ENCODE results near the gene BAD.

Gene BAD

DNA sequence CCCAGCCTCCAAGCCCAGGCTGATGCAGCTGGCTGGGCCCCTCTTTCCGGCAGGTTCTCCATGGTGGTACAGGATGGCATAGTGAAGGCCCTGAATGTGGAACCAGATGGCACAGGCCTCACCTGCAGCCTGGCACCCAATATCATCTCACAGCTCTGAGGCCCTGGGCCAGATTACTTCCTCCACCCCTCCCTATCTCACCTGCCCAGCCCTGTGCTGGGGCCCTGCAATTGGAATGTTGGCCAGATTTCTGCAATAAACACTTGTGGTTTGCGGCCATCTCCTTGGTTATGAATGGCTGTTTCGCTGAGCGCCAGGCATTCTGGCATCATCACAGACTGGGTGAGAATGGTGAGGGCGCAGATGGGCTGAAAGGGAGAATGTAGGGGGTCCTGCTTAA, 37.1 kb upstream of the BAD start:
- no peaks in the 10 kb centered on the region for H3K36me3 ChIP-seq (replicated peaks; ENCODE audit: insufficient read depth, low read length)
- no peak overlapping the region for H3K27ac ChIP-seq (ENCODE audit: low read length)
- H3K4me3 ChIP-seq (ENCODE audit: low read length) = no peak overlapping the region
- TF ChIP-seq, protein P1, sequence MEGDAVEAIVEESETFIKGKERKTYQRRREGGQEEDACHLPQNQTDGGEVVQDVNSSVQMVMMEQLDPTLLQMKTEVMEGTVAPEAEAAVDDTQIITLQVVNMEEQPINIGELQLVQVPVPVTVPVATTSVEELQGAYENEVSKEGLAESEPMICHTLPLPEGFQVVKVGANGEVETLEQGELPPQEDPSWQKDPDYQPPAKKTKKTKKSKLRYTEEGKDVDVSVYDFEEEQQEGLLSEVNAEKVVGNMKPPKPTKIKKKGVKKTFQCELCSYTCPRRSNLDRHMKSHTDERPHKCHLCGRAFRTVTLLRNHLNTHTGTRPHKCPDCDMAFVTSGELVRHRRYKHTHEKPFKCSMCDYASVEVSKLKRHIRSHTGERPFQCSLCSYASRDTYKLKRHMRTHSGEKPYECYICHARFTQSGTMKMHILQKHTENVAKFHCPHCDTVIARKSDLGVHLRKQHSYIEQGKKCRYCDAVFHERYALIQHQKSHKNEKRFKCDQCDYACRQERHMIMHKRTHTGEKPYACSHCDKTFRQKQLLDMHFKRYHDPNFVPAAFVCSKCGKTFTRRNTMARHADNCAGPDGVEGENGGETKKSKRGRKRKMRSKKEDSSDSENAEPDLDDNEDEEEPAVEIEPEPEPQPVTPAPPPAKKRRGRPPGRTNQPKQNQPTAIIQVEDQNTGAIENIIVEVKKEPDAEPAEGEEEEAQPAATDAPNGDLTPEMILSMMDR (IDR thresholded peaks at IDR 0.05; ENCODE audit: low read length) = no peak
- DNase-seq = no peak
- H4K20me1 ChIP-seq (ENCODE audit: insufficient read depth, low read length) = no peaks in the 10 kb centered on the region
- no peak overlapping the region for H3K4me2 ChIP-seq (ENCODE audit: low read depth, low read length)
- H2AFZ ChIP-seq (ENCODE audit: low read length) = no peak overlapping the region
- no peak overlapping the region for H3K9ac ChIP-seq (ENCODE audit: low read length)
- peaks cover 22% of the 10 kb centered on the region for H3F3A ChIP-seq (ENCODE audit: insufficient read depth, low read length)
- no peaks in the 10 kb centered on the region for H3K9me3 ChIP-seq (replicated peaks; ENCODE audit: insufficient read depth, low read length)
- peaks cover 12% of the 10 kb centered on the region for H3K79me2 ChIP-seq (ENCODE audit: low read length)
- no peaks in the 10 kb centered on the region for H3K27me3 ChIP-seq (replicated peaks; ENCODE audit: insufficient read depth, low read length)
- peaks cover 6% of the 10 kb centered on the region for H3K4me1 ChIP-seq (ENCODE audit: low read length)
- H3K9me2 ChIP-seq (replicated peaks; ENCODE audit: insufficient read depth, low read length) = no peaks in the 10 kb centered on the region

DNA sequence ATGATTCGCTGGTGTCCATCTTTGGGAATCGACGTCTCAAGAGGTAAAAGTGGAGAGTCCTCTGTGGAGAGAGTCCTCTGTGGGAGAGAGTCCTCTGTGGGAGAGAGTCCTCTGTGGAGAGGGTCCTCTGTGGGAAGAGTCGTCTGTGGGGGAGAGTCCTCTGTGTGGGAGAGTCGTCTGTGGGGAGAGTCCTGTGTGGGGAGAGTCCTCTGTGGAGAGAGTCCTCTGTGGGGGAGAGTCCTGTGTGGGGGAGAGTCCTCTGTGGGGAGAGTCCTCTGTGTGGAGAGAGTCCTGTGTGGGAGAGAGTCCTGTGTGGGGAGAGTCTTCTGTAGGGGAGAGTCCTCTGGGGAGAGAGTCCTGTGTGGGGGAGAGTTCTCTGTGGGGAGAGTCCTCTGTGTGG, 36.6 kb upstream of the BAD start:
- Histone ChIP-seq H2AFZ (ENCODE audit: low read length) (no peak overlapping the region), H3K4me2 (ENCODE audit: low read depth, low read length) (no peak overlapping the region), H3K9ac (ENCODE audit: low read length) (no peak overlapping the region), H3K4me1 (ENCODE audit: low read length) (peaks cover 6% of the 10 kb centered on the region), H3K9me2 (replicated peaks; ENCODE audit: insufficient read depth, low read length) (no peaks in the 10 kb centered on the region), H3K27me3 (replicated peaks; ENCODE audit: insufficient read depth, low read length) (no peaks in the 10 kb centered on the region), H3K79me2 (ENCODE audit: low read length) (peaks cover 17% of the 10 kb centered on the region), H3K36me3 (replicated peaks; ENCODE audit: insufficient read depth, low read length) (no peaks in the 10 kb centered on the region), H3K4me3 (ENCODE audit: low read length) (no peak overlapping the region), H4K20me1 (ENCODE audit: insufficient read depth, low read length) (no peaks in the 10 kb centered on the region), H3F3A (ENCODE audit: insufficient read depth, low read length) (peaks cover 27% of the 10 kb centered on the region), H3K9me3 (replicated peaks; ENCODE audit: insufficient read depth, low read length) (no peaks in the 10 kb centered on the region), H3K27ac (ENCODE audit: low read length) (no peak overlapping the region)
- DNase-seq = no peak
- TF ChIP-seq EZH2phosphoT487 (IDR thresholded peaks at IDR 0.05; ENCODE audit: low read length) (no peak), EZH2 (optimal IDR thresholded peaks at IDR 0.05; ENCODE audit: low read depth, low read length) (no peak)
- TF ChIP-seq, protein P1 (IDR thresholded peaks at IDR 0.05; ENCODE audit: low read length) = no peak

DNA sequence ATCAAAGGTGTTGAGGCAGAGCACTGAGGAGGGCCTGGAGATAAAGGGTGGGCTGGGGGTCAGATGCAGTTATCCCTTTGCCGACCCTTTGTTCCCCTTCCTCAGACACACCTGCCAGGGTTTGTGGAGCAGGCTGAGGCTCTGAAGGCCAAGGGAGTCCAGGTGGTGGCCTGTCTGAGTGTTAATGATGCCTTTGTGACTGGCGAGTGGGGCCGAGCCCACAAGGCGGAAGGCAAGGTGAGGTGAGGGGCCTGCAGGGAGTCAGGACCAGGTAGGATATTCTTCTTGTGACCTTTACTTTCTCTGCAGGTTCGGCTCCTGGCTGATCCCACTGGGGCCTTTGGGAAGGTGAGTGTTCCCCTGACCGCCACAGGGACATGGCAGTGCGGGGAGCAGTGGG, 36.1 kb upstream of the BAD start:
- no peaks in the 10 kb centered on the region for H4K20me1 ChIP-seq (ENCODE audit: insufficient read depth, low read length)
- no peak overlapping the region for H3K27ac ChIP-seq (ENCODE audit: low read length)
- no peaks in the 10 kb centered on the region for H3K9me3 ChIP-seq (replicated peaks; ENCODE audit: insufficient read depth, low read length)
- no peak overlapping the region for H3K4me3 ChIP-seq (ENCODE audit: low read length)
- H3K9ac ChIP-seq (ENCODE audit: low read length) = no peak overlapping the region
- no peak overlapping the region for H2AFZ ChIP-seq (ENCODE audit: low read length)
- H3K36me3 ChIP-seq (replicated peaks; ENCODE audit: insufficient read depth, low read length) = no peaks in the 10 kb centered on the region
- H3K79me2 ChIP-seq (ENCODE audit: low read length) = peaks cover 22% of the 10 kb centered on the region
- no peak for DNase-seq
- peaks cover 6% of the 10 kb centered on the region for H3K4me1 ChIP-seq (ENCODE audit: low read length)
- no peaks in the 10 kb centered on the region for H3K27me3 ChIP-seq (replicated peaks; ENCODE audit: insufficient read depth, low read length)
- TF ChIP-seq, protein P1 (IDR thresholded peaks at IDR 0.05; ENCODE audit: low read length) = no peak
- TF ChIP-seq EZH2 (optimal IDR thresholded peaks at IDR 0.05; ENCODE audit: low read depth, low read length) (no peak), EZH2phosphoT487 (IDR thresholded peaks at IDR 0.05; ENCODE audit: low read length) (no peak)
- H3K9me2 ChIP-seq (replicated peaks; ENCODE audit: insufficient read depth, low read length) = no peaks in the 10 kb centered on the region
- H3F3A ChIP-seq (ENCODE audit: insufficient read depth, low read length) = peaks cover 28% of the 10 kb centered on the region
- H3K4me2 ChIP-seq (ENCODE audit: low read depth, low read length) = no peak overlapping the region

Data from MM.1S (cell line).